Measurements from ENCODE around the gene ABCA6. TPM values are rescaled to one million over a fixed set of nuclear protein-coding genes. Genes with fewer than 3 reads are reported as not detected.

ABCA6 gene
- total RNA-seq, 1 donor from 2014 or later: 36.3 TPM

GRCh38 chr17:69042308-69042707 lies 99.4 kb downstream of the ABCA6 start:
- Histone ChIP-seq H3K9me3 (no peaks in the 10 kb centered on the region), H3K27ac (no peak overlapping the region), H3K36me3 (no peaks in the 10 kb centered on the region), H3K27me3 (no peaks in the 10 kb centered on the region), H3K4me3 (no peak overlapping the region), H3K4me1 (peaks cover 5% of the 10 kb centered on the region)
- TF ChIP-seq, protein P1, sequence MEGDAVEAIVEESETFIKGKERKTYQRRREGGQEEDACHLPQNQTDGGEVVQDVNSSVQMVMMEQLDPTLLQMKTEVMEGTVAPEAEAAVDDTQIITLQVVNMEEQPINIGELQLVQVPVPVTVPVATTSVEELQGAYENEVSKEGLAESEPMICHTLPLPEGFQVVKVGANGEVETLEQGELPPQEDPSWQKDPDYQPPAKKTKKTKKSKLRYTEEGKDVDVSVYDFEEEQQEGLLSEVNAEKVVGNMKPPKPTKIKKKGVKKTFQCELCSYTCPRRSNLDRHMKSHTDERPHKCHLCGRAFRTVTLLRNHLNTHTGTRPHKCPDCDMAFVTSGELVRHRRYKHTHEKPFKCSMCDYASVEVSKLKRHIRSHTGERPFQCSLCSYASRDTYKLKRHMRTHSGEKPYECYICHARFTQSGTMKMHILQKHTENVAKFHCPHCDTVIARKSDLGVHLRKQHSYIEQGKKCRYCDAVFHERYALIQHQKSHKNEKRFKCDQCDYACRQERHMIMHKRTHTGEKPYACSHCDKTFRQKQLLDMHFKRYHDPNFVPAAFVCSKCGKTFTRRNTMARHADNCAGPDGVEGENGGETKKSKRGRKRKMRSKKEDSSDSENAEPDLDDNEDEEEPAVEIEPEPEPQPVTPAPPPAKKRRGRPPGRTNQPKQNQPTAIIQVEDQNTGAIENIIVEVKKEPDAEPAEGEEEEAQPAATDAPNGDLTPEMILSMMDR (IDR thresholded peaks at IDR 0.05): no peak
- intact Hi-C loops (cut with DNase I): no loop called here
- DNase-seq (no peak), ATAC-seq (no peak)

DNA sequence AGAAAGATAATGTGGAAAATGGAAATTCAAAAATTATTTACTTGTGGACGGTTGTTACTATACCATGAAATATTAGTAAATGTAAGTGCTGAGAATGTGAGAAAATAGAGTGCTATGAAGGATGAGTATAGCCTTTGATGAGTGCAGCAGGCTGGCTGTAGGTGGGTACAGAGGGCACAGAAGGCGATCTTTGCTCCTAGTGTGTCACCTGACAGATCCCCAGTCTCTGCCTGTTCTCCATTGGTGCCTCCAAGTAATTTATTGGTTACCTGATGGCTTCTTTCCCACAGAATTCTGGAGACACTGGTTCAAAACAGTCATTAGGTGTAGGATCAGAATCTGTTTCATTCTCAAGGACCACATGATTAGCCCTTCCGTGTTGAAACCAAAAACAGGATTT lies 109.9 kb downstream of the ABCA6 start:
- Histone ChIP-seq H3K27me3 (no peaks in the 10 kb centered on the region), H3K4me1 (no peaks in the 10 kb centered on the region), H3K4me3 (no peak overlapping the region), H3K9me3 (no peaks in the 10 kb centered on the region), H3K36me3 (no peaks in the 10 kb centered on the region), H3K27ac (no peak overlapping the region)
- intact Hi-C loops (cut with DNase I): no loop called here
- ATAC-seq (no peak), DNase-seq (no peak)
- TF ChIP-seq, protein P1 (IDR thresholded peaks at IDR 0.05): no peak

GRCh38 chr17:69030169-69030568 lies 111.5 kb downstream of the ABCA6 start:
- Histone ChIP-seq H3K4me1 (no peaks in the 10 kb centered on the region), H3K4me3 (no peak overlapping the region), H3K36me3 (no peaks in the 10 kb centered on the region), H3K27ac (no peak overlapping the region), H3K27me3 (no peaks in the 10 kb centered on the region), H3K9me3 (no peaks in the 10 kb centered on the region)
- ATAC-seq (no peak), DNase-seq (no peak)
- intact Hi-C loops (cut with DNase I): no loop called here
- TF ChIP-seq, protein P1 (IDR thresholded peaks at IDR 0.05): no peak

Small RNA genes lying within 50 kb of the gene (microRNA-seq; reads per million reads assigned to microRNA genes)
- gene MIR4524A (ENCODE audit: borderline microRNAs expressed): not detected
- not detected for gene MIR4524B (ENCODE audit: borderline microRNAs expressed)

Other genes starting within 250 kb of the ABCA6 start
- 34.0 TPM for gene ABCA8, start 186.5 kb downstream of the ABCA6 start, total RNA-seq
- gene ABCA9, start 81.0 kb downstream of the ABCA6 start, total RNA-seq: 11.1 TPM
- gene ABCA10, start 86.9 kb upstream of the ABCA6 start, total RNA-seq: 9.2 TPM
- gene ABCA5, start 185.2 kb upstream of the ABCA6 start, total RNA-seq: 20.7 TPM